ENCODE measurements around the gene ABCA3.
"Not testable (repeated sequence)": the region's sequence is repeated elsewhere in the genome, so short reads cannot be mapped to it uniquely, and the experiment has no call there.

The ABCA3 gene

DNA sequence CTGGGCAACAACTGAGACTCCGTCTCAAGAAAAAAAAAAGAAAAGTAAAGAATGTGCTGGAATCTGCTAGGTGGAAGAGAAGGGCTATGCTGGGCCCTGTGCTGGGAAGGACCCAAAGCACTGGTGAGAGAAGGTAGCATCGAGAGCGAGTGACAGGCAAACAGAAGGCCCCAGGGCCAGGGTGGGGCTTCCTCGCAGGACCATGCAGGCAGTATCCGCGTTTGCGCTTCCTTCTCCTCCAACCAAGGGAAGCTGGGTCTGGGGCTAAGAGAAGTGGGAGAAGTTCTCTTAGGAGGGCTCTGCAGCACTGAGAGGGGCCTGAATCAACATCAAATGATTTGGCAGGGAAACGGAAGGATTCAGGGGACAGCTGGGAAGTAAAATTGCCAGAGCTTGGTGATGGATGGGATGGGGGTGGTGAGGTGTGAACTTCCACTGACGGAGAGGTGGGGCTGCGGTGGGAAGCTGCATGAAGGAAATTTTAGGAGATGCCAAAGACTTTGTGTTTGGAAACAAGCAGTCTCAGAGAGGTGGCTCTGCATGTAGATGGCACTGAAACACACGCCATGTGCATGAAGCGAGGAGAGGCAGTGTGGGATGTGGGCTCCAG, 83.9 kb downstream of the ABCA3 start:
- no peak for DNase-seq (ENCODE audit: low read depth)

DNA sequence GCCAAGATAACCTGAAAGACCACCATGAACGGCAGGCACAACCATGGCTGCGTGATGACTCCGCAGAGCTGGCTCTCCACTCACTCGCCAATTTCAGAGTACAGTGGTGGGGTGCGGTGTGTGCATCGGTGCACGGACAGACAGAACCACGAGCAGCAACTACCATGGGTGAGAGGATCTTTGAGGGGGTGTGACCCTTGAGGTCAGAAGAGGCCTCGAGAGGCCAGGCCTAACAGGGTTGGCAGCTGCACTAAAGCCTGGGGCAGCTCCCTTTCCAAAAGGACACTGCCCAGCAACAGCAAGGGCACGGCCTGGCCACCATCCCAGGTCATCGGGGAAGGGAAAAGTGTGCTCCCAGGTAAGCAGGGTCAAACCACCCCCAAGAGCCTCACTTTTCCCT, 87.2 kb downstream of the ABCA3 start:
- no peak for DNase-seq (ENCODE audit: low read depth)

DNA sequence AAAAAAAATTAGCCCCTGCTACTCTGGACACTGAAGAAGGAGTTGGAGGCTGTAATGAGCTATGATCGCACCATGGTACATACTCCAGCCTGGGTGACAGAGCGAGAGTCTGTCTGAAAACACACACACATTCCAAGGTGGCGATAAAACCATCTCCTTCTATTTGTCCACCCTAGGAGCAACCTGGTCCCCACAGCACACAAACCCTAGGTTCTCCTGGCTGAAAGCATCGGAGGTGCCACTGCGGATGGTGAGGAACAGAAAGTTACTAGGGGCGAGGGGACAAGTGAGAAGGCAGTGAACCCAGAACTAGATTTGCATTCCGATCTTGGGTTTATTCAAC, 87.8 kb downstream of the ABCA3 start:
- DNase-seq (ENCODE audit: low read depth) = no peak

DNA sequence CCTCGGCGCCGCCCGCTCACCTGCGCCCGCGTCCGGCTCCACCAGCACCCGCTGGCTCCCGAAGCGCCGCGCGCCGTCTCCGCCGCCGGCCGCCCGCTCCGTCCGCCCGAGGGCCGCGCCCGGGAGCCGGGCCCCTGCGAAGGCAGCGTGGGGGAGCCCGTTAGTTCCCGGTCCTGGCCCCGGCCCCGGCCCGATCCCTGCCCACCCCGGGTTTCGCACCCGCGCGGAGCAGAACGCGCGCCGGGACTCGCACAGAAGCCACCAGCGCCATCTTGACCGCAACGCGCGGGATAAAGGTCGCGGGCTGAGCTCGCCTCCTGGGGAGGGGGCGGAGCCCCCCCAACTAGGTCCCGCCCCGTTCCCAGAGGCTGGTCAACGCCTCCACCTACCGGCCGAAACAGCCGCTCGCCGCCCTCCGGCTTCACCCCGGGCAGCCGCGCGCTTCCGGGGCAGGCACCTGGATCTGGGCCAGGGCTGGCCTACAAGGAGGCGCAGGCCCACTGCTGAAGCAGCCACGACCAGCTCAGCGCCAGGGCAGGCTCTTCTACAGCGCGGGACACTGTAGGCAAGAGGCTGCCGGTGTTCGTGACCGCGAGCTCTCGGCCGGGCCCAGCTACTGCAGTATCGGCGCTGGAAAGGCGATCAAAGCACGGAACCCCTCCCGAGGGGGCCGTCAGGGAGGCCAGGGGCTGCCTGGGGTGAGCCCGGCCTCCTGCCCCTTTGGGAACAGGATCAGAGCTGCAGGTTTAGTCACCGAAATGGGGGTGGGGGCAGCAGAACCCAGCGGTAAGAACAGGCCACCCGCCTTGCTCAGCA, 89.0 kb downstream of the ABCA3 start, which contains the start of gene ECI1:
ECI1 (minus strand) TSS at position 292 of the 816 bp plus-strand sequence; CDS start at position 271, 21 bp downstream.
- DNase-seq (ENCODE audit: low read depth) = peak; percentile 65

DNA sequence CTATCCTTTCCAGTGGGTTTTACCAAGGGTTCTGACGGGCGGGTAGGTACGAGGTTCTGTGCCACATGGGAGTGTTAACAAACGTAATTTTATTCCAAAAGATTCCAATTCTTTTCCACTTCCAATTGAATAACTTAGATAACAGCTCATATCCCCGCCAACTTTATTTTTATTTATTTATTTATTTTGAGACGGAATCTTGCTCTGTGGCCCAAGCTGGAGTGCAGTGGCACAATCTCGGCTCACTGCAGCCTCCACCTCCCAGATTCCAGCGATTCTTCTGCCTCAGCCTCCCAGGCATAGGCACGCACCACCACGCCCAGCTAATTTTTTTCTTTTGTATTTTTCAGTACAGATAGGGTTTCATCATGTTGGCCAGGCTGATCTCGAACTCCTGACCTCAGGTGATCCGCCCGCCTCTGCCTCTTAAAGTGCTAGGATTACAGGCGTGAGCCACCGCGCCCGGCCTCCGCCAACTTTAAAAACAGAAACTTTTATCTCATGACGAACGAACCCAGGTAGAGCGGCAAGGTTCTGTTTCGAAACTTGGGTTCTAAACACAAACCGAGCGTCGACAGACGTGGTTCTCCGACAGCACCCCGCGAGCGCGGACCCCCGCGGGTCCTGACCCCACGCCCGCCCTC, 89.8 kb downstream of the ABCA3 start:
- DNase-seq (ENCODE audit: low read depth) = peak; percentile 17

DNA sequence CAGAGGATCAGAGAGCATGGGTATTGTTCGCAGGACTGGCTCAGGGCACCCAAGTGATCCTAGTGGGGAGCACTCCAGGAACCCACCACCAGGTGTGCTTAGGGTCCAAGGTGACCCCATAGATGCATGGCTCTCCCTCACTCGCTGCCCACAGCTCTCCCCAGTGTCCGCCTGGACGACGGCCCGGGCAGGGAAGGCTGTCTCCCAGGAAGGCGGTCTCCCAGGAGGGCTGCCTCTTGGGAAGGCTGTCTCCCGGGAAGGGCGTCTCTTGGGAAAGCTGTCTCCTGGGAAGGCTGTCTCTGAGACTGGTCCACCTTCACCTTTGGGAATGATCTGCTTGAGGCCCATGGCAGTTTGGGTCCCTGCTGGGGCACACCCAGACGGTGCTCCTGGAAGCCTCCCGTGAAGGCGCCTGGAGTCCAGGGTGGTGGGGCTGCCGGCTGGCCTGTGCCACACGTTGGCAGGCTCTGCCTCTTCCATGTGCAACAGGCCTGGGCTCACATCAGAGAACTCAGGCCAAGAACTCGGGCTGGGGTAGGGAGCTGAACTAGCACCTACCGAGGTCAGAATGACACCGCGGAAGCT, 94.1 kb downstream of the ABCA3 start:
- no peak for DNase-seq (ENCODE audit: low read depth)

DNA sequence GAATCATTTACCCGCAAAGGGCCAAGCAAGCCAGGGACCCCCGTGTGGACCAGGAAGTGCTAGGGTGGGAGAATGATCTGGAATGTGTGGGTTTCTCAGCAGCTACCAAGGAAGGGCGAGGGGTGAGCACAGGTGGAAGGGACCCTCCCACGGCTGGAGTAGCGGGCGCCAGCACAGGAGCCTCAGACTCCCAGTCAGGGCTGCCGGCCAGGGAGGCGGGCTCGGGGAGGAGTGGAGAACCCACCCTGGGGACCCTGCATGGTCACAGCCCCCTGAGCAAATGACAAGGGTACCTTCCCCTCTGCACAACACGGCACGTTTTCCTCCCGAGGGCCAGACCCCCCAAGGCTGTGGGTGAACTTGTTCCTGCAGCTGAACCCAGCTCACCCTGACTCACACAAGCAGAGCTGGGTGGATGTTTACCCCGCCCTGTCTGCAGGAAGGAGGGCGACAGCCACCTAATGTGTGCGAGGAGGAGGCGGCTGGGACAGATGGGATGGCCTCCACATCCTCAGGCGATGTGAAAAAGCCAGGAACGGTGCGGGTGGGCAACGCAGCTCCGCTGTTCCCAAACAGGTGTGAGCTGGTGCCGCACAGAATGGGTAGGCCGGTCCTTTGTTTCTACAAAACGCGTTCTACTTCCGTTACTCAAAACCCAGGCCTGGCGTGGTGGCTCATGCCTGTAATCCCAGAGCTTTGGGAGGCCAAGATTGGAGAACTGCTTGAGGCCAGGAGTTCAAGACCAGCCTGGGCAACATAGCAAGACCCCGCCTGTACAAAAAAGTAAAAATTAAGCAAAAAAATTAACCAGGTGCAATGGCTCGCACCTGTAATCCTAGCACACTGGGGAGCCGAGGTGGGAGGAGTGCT, 95.4 kb downstream of the ABCA3 start:
- DNase-seq (ENCODE audit: low read depth) = no peak

DNA sequence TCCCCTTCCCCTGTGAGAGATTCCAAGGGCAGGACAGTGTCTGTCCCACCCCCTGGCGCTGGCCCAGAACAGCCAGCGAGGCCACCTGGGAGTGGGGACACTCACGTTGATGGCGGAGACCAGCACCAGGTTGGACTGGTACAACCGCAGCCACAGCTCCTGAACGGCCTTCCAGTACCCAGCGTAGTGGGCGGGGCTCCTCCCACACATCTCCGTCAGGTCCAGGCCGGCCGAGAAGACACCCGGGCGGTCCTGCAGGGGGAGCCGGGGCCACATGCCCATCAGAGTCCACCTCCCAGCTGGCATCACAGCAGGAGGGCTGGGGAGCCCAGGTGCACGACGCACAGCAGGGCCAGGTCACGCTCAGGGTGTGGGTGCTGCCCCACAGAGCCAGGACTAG, 96.2 kb downstream of the ABCA3 start:
- no peak for DNase-seq (ENCODE audit: low read depth)

DNA sequence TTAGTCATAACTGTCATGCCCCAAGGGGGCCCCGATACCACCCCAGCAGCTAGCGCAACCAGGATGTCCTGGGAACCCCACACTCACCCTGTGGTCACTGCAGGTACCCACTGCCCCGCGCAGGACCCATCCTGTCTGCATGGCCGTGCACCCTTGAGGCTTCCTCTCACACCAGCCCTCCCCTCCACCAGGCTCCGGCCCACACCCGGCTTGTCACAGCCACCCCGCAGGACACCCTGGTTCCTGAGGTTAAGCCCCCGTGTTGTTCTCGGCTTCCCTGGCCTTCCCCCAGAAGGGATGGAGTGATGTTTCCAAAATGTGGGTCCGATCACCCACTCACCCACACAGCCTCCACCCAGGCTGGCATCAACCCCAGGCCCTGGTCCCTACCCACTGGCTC, 96.7 kb downstream of the ABCA3 start:
- DNase-seq (ENCODE audit: low read depth) = no peak

DNA sequence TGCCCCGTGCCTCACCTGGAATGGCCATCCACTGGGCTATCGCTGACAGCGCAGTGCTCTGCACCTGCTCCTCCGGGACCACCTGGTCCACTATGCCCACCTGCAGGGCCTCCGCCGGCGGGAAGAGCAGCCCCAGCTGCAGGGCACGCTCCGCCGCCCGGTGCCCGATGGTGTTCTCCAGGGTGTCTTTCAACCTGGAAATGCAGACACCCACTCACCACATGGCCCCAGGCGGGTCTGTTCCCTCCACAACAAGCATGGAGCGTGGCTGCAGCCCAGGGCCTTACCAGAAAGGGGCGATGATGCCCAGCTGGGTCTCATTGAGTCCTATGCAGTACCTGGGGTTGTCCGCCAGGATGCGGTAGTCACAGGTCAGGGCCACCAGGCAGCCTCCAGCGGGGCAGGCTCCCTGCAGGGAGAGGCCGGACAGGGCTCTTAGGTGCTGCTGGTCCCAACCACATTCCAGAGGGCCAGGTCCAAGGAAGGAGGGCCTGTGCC, 97.4 kb downstream of the ABCA3 start:
- DNase-seq (ENCODE audit: low read depth) = no peak

DNA sequence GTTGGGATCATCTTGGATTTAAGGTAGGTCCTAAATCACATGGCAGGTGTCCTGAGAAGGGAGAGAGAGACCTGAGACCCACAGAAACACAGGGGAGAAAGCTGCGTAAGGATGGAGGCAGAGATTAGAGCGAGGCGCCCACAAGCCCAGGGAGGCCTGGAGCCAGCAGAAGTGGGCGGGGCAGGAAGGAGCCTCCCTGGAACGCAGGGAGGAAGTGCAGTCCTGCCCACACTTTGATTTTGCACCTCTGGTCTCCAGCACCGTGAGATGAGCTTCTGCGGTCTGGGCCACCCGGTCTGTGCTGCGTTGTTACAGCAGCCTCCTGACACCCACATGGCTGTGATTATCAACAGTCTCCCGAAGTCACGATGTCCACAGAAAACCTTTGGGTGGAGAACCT, 97.9 kb downstream of the ABCA3 start:
- DNase-seq (ENCODE audit: low read depth) = no peak

DNA sequence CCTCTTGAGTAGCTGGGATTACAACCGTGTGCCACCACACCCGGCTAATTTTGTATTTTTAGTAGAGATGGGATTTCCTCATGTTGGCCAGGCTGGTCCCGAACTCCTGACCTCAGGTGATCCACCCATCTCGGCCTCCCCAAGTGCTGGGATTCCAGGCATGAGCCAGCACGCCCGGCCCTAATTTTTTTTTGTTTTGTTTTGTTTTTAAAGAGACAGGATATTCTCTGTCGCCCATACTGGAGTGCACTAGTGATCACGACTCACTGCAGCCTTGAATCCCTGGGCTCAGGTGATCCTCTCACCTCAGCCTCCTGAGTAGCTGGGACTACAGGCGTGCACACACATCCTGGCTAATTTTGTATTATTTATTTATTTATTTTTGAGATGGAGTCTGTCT, 100.2 kb downstream of the ABCA3 start:
- not testable (repeated sequence) for DNase-seq (ENCODE audit: low read depth)

DNA sequence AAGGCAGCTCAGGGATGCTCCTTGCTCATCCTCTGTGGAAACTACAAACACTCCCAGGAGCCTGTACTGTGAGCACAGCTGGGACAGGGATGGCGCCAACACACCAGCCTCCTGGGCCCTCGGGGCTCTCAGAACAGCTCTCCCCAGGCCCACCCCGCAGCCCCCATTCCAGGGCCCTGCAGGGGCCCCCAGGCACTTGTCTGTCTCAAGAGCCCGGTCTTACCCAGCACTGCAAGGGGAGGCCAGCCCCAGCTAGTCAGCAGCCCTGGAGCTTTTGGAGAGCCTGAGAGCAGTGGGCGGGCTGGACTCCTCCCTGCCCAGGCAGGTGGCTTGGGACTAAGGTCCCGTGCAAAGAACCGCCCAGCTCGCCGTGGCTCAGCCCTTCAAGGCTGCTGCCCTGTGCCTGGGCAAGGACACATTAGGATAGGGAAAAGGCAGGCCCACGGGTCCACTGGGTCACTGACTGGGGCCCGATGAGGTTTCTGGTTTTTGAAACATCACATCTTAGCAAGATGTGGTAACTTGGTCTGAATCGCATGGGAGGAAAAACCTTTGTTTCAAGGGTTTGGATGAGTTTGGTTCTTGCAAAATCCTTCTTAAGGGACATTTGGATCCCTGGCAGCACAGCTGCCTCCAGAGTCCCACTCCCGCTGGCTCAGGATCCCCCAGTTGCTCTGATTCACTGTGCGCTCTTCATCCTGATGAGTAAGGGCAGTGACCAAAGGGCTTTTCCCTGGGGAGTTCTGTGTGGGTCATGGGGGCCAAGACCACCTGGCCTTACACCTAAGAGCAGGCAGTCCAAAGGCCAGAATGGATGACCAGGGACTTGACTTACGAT, 101.5 kb downstream of the ABCA3 start:
- DNase-seq (ENCODE audit: low read depth) = no peak

DNA sequence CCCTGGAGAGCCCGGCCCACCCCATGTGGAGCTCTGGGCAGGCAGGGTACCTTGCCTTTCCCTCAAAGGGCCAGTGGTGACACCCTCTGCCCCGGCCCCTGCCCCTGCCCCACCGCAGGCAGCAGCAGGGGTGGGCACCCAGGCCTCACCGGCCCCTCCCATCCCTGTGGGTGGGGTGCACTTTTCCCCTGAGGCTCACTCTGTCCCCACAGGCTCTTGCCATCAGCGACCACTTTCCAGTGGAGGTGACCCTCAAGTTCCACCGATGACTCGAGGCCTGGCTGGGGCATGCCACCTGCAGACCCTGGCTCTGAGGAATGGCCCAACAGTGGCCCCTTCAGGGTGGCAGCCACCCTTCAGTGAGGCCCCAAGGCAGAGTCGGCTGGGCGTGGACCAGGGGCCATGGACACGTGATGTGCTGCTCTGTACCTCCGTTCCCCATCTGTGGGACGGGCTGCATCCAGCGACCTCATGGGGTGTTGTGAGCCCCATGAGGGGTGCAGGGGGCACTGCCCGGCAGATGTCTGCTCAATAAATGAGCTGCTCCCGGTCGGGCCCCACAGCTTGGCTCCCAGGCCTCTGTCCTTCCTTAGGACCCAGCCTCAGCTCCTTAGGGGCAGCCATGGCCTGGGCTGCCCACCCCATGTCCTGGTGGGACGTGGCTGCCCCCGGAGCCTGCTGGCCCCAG, 102.2 kb downstream of the ABCA3 start:
- DNase-seq (ENCODE audit: low read depth) = no peak

DNA sequence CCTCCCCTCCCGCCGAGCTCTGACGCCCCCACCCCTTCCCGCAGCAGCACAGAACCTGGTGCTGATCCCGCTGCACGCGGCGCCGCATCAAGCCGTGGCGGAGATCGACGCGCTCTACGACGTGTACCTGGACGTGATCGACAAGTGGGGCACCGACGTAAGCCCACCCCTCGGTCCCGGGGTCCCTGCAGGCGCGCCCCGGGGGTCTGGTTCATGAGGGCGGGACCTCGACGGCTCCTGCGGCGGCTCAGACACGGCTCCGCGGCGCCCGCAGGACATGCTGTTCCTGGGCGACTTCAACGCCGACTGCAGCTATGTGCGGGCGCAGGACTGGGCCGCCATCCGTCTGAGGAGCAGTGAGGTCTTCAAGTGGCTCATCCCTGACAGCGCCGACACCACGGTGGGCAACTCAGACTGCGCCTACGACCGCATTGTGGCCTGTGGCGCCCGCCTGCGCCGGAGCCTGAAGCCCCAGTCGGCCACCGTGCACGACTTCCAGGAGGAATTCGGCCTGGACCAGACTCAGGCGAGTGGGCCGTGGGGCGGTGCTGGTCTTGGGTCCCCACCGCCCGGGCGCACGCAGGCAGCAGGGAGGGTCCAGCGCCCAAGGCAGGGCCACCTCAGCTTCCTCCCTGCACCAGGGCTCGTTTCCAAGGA, 102.9 kb downstream of the ABCA3 start:
- no peak for DNase-seq (ENCODE audit: low read depth)

DNA sequence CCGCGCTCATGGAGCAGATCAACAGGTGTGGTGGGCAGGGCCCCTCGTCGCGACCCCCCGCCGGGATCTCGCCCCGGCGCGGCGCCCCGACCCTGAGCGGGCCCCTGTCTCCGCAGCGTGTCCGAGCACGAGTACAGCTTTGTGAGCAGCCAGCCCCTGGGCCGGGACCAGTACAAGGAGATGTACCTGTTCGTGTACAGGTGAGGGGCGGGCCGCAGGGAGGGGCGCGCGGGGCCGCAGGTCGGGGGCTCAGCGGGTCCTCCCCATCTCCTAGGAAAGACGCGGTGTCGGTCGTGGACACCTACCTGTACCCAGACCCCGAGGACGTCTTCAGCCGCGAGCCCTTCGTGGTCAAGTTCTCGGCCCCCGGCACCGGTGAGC, 103.4 kb downstream of the ABCA3 start:
- no peak for DNase-seq (ENCODE audit: low read depth)

DNA sequence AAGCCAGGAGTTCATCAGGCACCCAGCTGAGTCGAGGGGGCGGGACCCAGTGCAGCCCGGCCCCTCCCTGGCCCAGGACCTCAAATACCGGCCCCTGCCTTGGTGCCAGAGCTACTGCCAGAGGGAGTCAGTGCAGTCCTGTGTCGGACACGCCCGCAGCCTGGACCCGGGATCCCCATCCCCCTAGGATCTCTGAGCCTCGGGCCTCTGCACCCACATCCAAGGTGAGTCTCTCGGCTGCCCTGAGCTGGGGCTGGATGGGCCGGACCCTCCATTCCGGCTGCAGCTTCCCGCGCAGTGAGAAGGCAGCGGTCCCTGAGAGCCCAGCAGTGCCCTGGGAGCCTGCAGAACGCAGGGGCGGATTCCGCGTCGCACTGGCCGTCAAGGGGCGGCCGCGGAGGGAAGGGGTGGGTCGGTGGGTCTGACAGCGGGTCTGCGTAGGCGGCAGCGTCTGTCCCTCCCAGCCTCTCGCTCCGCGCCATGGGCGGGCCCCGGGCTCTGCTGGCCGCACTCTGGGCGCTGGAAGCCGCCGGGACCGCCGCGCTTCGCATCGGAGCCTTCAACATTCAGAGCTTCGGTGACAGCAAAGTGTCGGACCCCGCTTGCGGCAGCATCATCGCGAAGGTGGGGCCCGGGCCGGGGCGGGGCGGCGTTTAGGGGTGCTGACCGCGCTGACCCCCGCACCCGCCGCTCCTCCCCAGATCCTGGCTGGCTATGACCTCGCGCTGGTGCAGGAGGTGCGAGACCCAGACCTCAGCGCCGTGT, 104.0 kb downstream of the ABCA3 start, which contains the start of gene DNASE1L2:
DNASE1L2 (plus strand) TSS at position 108 of the 765 bp plus-strand sequence; CDS start at position 481, 373 bp downstream.
- DNase-seq (ENCODE audit: low read depth) = no peak

DNA sequence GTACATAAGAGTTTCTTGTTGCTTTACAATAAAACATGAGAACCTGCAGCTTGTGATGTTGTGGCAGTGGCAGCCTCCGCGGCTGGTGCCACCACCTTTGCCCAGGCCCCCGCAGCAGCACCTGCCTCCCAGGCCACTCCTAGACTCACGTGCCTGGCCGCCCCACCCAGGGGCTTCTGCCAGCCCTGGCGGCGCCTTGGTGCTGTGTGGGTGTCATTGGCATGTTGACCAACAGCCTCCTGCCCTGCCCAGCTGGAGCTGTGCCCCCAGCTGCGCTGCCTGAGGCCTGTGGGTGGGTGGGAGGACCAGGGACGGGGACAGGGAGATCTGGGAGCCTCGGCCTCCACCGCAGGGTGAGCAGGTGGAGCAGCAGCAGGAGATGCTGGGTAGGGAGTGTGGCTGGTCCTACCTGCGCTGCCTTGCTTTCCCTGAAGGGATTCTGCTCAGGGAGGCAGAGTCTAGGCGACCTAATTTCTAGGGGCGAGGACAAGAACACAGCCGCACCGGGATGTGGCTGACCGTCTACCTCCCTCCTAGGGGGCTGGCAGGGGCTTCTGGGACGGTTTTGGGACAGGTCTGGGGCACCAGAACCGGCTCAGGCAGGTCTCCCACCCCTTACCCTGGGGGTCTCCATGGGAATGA, 104.7 kb downstream of the ABCA3 start:
- DNase-seq (ENCODE audit: low read depth) = no peak
